Brain pericyte (primary cell): ENCODE measurements around the gene TMEM11.

Experiments
- DNase-seq: peaks from one replicate; pipeline ENCODE4 v3.0.0-alpha.2; 2012; ENCODE audit warnings: low read depth, low spot score

TMEM11 gene

DNA sequence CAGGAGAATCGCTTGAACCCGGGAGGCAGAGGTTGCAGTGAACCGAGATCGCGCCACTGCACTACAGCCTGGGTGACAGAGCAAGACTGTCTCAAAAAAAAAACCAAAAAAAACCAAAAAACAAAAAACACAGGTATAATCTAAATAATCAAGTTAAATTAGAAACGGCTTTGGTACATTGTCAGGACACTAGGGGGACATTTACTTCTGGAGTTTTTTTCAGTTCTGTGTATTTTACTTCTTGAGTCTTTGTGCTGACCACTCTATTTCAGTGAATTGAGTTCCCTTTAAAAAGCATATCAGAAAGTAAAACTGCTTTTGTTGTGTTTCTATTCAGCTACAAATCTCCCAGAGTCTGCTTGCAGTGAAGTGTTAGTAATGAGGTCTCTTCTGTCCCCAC is 50.9 kb downstream of the TMEM11 start:
- no peak for DNase-seq

- no peak for DNase-seq
Observed at GRCh38 chr17:21162394-21162775, 51.6 kb downstream of the TMEM11 start.

DNA sequence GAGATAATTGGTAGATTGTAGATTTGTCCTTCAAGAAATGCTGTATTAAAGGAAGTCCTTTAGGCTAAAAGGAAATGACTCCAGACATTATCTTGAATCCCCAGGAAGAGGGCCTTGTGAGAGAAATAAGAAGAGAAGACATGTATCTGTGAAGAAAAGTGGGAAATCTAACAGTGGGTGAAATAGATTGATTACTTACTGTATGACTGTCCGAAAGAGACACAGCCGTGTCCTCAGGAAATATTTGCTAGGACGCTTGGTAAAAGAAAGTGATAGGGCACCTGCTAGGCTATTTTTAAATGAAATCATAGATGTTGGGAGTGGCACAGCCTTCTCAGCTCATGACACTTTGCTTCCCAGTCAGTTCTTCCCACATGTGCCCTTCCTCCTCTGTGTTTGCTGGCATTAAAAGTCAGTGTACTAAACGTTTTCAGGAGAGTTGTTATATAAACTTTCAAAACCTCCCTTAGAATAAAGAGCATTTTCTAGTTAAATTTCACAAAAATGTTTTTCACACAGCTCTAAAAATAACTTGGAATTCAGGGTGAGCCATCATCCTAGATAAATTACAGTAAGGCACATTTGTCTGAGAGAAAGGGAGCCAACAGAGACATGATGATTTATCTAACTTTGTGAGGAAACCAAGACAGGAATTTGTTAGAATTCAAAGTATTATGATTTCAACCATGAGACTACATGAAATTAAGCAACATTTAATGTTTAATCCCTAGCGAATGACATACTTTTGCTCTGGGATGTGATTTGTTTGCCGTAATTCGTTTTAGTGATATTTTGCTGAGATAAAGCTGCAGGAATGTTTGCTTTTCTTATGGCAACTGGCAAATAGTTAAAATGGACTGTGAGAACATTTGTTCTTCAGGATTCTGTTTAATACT is 52.2 kb downstream of the TMEM11 start:
- DNase-seq, result no peak

- DNase-seq, result no peak
Observed at GRCh38 chr17:21160401-21160800, 53.6 kb downstream of the TMEM11 start.

DNA sequence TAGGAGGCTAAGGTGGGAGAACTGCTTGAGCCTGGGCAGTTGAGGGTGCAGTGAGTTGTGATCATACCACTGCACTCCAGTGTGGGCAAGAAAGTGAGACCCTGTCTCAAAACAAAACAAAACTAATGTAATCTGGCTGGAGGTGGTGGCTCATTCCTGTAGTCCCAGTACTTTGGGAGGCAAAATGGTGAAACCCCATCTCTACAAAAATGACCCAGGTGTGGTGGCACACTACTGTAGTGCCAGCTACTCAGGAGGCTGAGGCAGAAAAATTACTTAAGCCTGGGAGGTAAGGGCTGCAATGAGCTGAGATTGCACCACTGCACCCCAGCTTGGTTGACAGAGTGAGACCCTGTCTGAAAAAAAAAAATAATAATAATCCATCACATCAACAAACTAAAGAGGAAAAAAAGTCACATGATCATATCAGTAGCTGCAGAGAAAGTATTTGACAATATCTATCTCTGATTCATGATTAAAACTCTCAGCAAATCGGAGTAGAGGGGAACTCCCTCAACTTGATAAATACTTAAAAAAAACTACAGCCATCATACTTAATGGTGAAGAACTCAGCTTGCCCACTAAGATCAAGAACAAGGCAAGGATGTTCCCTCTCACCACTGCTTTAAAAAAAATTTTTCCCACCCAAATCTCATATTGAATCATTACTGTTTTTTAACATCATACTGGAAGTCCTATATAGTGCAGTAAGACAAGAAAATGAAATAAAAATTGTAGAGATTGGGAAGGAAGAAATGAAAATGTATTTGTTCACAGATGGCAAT is 56.2 kb downstream of the TMEM11 start:
- DNase-seq, result no peak

DNA sequence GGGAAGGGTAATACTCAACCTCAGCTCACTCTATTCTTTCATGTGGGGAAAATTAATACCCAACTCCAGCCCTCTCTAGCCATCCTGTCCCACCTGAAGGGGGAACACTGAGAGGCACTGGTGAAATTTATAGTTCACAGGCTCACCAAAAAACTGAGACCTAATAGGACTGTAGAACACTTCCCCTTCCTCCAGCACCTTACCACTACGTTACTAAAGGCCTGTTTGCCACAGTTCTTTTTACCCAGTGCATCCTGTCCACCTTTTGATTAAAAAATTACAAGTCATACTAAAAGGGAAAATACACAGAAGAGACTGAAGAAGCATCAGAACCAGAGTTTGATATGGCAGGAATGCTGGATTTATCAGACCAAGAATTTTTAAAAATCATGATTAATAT is 61.2 kb downstream of the TMEM11 start:
- DNase-seq, result no peak

DNA sequence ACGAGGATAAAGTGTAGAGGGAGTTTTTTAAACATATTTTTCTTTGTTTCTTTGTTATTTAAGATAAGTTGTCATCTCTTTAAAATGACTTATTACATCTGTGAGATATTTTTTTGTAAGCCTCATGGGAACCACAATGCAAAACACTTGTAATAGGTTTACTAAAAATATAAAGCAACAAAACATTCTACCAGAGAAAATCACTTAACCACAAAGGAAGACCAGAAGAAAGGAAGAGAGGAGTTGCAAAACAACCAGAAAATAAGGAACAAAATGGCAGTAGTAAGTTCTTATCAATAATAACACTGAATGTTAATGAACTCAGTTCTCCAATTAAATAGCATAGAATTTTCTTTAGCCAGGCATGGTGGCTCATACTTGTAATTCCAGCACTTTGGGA is 64.3 kb downstream of the TMEM11 start:
- no peak for DNase-seq
